Panc1 (cell line): ENCODE results near the gene SMARCA5.

Source experiments
- CTCF ChIP-seq: fragments of 450-650 bp; IDR thresholded peaks from 2 replicates; pipeline ENCODE4 v1.5.1; 2017; ENCODE audit warnings: mild to moderate bottlenecking
- POLR2AphosphoS5 ChIP-seq: IDR thresholded peaks from 2 replicates; pipeline ENCODE4 v1.6.1; 2012; ENCODE audit warnings: mild to moderate bottlenecking, low read depth, low read length, moderate library complexity
- SIN3A ChIP-seq: IDR thresholded peaks from 2 replicates; pipeline ENCODE4 v1.6.1; 2012; ENCODE audit warnings: low read depth, mild to moderate bottlenecking, low read length, moderate library complexity, borderline replicate concordance; ENCODE audit not compliant: insufficient read depth

GRCh38 chr4:143587703-143588102 is 74.2 kb downstream of the SMARCA5 start:
- TF ChIP-seq SIN3A = no peak
- no peak for TF ChIP-seq POLR2AphosphoS5
- TF ChIP-seq CTCF = no peak; the same call in 1 of the 2 replicates
